Measurements from ENCODE around the gene ABR. TPM values are rescaled to one million over a fixed set of nuclear protein-coding genes. Genes with fewer than 3 reads are reported as not detected.
A peak's percentile ranks its signal among the peaks of the same experiment; 100 is the strongest.

The ABR gene
- total RNA-seq, 1 experiment from 2014 or later: 172 TPM

GRCh38 chr17:1022278-1023024, 157.3 kb downstream of the ABR start:
- Histone ChIP-seq H3K36me3 (ENCODE audit: control insufficient read depth, insufficient read depth, low read length) (no peaks in the 10 kb centered on the region), H3K9me3 (ENCODE audit: control insufficient read depth, insufficient read depth, low read depth, low read length) (no peaks in the 10 kb centered on the region), H3K27me3 (ENCODE audit: control insufficient read depth, insufficient read depth, low read length) (no peaks in the 10 kb centered on the region), H3K27ac (ENCODE audit: low read length) (no peak overlapping the region), H3K4me3 (ENCODE audit: low read depth in 2 of 2, low read length in 2 of 2) (no peak overlapping the region), H3K4me1 (ENCODE audit: control insufficient read depth, insufficient read depth, low read length) (no peaks in the 10 kb centered on the region; the same call in 1 of the 2 replicates)
- ATAC-seq: 0 out of 2 replicates have a peak, but pooled peaks have one; percentile 32
- TF ChIP-seq TCF7L2 (IDR thresholded peaks at IDR 0.05; ENCODE audit: low read depth, low read length): no peak
- no peak for TF ChIP-seq SIN3A (IDR thresholded peaks at IDR 0.05; ENCODE audit: borderline replicate concordance, insufficient read depth, low read depth, low read length)
- TF ChIP-seq CTCF (IDR thresholded peaks at IDR 0.05): no peak
- TF ChIP-seq REST (IDR thresholded peaks at IDR 0.05; ENCODE audit: insufficient read depth in 1 of 2, low read depth in 2 of 2, low read length in 1 of 2): no peak
- TF ChIP-seq POLR2AphosphoS5 (IDR thresholded peaks at IDR 0.05; ENCODE audit: low read depth, low read length): no peak
- no TSS peak for BruUV-seq (replicated peaks)
- intact Hi-C loops (cut with micrococcal nuclease; ENCODE audit: unreplicated experiment) (no loop called here), in situ Hi-C loops (cut with HindIII; ENCODE audit: low pct_unique_long_range_greater_than_20kb, low sequenced_read_pairs) (no loop called here)
- ChIA-PET CTCF (no interaction called here), POLR2A (no interaction called here)
- DNase-seq (ENCODE audit: low read depth, low spot score): no peak

GRCh38 chr17:1021147-1021546, 158.6 kb downstream of the ABR start:
- Histone ChIP-seq H3K4me3 (ENCODE audit: low read depth in 2 of 2, low read length in 2 of 2) (no peak overlapping the region), H3K9me3 (ENCODE audit: control insufficient read depth, insufficient read depth, low read depth, low read length) (no peaks in the 10 kb centered on the region), H3K4me1 (ENCODE audit: control insufficient read depth, insufficient read depth, low read length) (no peaks in the 10 kb centered on the region; the same call in 1 of the 2 replicates), H3K27me3 (ENCODE audit: control insufficient read depth, insufficient read depth, low read length) (no peaks in the 10 kb centered on the region), H3K36me3 (ENCODE audit: control insufficient read depth, insufficient read depth, low read length) (no peaks in the 10 kb centered on the region), H3K27ac (ENCODE audit: low read length) (no peak overlapping the region)
- POLR2A ChIA-PET: no interaction called here
- DNase-seq (ENCODE audit: low read depth, low spot score) (no peak), ATAC-seq (no peak)
- in situ Hi-C loops (cut with HindIII; ENCODE audit: low pct_unique_long_range_greater_than_20kb, low sequenced_read_pairs) (no loop called here), intact Hi-C loops (cut with micrococcal nuclease; ENCODE audit: unreplicated experiment) (no loop called here)
- CTCF ChIA-PET: no interaction called here
- no peak for TF ChIP-seq POLR2AphosphoS5 (IDR thresholded peaks at IDR 0.05; ENCODE audit: low read depth, low read length)
- TF ChIP-seq SIN3A (IDR thresholded peaks at IDR 0.05; ENCODE audit: borderline replicate concordance, insufficient read depth, low read depth, low read length): no peak
- TF ChIP-seq CTCF (IDR thresholded peaks at IDR 0.05): no peak
- TF ChIP-seq TCF7L2 (IDR thresholded peaks at IDR 0.05; ENCODE audit: low read depth, low read length): no peak
- no peak for TF ChIP-seq REST (IDR thresholded peaks at IDR 0.05; ENCODE audit: insufficient read depth in 1 of 2, low read depth in 2 of 2, low read length in 1 of 2)
- BruUV-seq (replicated peaks): no TSS peak
